CD4-positive, alpha-beta T cell (primary cell): ENCODE measurements around the gene XYLT1. TPM values are rescaled to one million over a fixed set of nuclear protein-coding genes. Genes with fewer than 3 reads are reported as not detected.

ENCODE experiments used
- ATAC-seq: fragments of 200-7000 bp; cut with Tn5 transposase; one replicate; pipeline ENCODE4 v1.10.0; 2022; ENCODE audit warnings: mild to moderate bottlenecking; ENCODE audit not compliant: poor library complexity
- CTCF ChIA-PET: fragments of 350-600 bp; sonication (Branson Sonifier 250); formaldehyde crosslinking; loops from one replicate; lab custom pipeline; 2021; ENCODE audit warnings: antibody characterized with exemption, inconsistent platforms; lab: Charles Lee
- POLR2A ChIA-PET: fragments of 350-600 bp; sonication (Branson Sonifier 250); formaldehyde crosslinking; loops from one replicate; lab custom pipeline; 2021; ENCODE audit warnings: antibody characterized with exemption, inconsistent platforms; lab: Charles Lee
- DNase-seq, 14 experiments: peaks; one replicate each; pipeline ENCODE4 v3.0.0-alpha.2; 2013 to 2020; ENCODE audit warnings: mixed read lengths in 2 of 14
- H3K27ac ChIP-seq, 2 donors: one replicate each; pipeline versions ENCODE4 v1.5.1 to v1.7.0; 2013; ENCODE audit warnings: low read length in 2 of 2, low read depth in 1 of 2, mild to moderate bottlenecking in 1 of 2
- H3K27me3 ChIP-seq, 2 experiments: 1 replicate in 1 of 2; 2 replicates in 1 of 2; pipeline versions ENCODE4 v1.6.1 to v1.7.0; 2013; ENCODE audit warnings: low read length in 2 of 2, control low read depth in 1 of 2, mild to moderate bottlenecking in 1 of 2, moderate library complexity in 1 of 2; ENCODE audit not compliant: insufficient read depth in 2 of 2, control insufficient read depth in 1 of 2
- H3K36me3 ChIP-seq: one replicate; pipeline ENCODE4 v1.6.1; 2013; ENCODE audit warnings: low read length, control low read depth; ENCODE audit not compliant: insufficient read depth
- H3K4me1 ChIP-seq: one replicate; pipeline ENCODE4 v1.6.1; 2013; ENCODE audit warnings: low read length, control low read depth; ENCODE audit not compliant: insufficient read depth
- H3K4me3 ChIP-seq: one replicate; pipeline ENCODE4 v1.5.1; 2013; ENCODE audit warnings: mild to moderate bottlenecking, low read length, moderate library complexity
- H3K9me3 ChIP-seq, 2 experiments: 1 replicate in 1 of 2; 2 replicates in 1 of 2; pipeline versions ENCODE4 v1.6.1 to v1.7.0; 2013; ENCODE audit warnings: low read length in 2 of 2, mild to moderate bottlenecking in 2 of 2, control low read depth in 1 of 2, moderate library complexity in 1 of 2; ENCODE audit not compliant: control insufficient read depth in 1 of 2, insufficient read depth in 1 of 2
- H3K27ac Mint-ChIP-seq: one replicate; pipeline ENCODE4 v1.8.0; 2020; ENCODE audit warnings: mixed read lengths
- H3K27me3 Mint-ChIP-seq: one replicate; pipeline ENCODE4 v1.8.0; 2021; ENCODE audit warnings: mixed read lengths
- H3K36me3 Mint-ChIP-seq: one replicate; pipeline ENCODE4 v1.8.0; 2021; ENCODE audit warnings: low read depth, mixed read lengths
- H3K4me1 Mint-ChIP-seq: one replicate; pipeline ENCODE4 v1.8.0; 2021; ENCODE audit warnings: low read depth, mixed read lengths
- H3K4me3 Mint-ChIP-seq: one replicate; pipeline ENCODE4 v1.8.0; 2020; ENCODE audit warnings: mild to moderate bottlenecking, mixed read lengths
- H3K9me3 Mint-ChIP-seq: one replicate; pipeline ENCODE4 v1.8.0; 2020; ENCODE audit warnings: mixed read lengths
- CTCF ChIP-seq: fragments of 200-600 bp; IDR thresholded peaks from one replicate; pipeline ENCODE4 v1.8.0; 2022; ENCODE audit warnings: antibody characterized with exemption, mild to moderate bottlenecking
- intact Hi-C, 2 experiments: fragments of 100-400 bp; cut with DNase I in 1 of 2; cut with micrococcal nuclease in 1 of 2; formaldehyde crosslinking; loops; one replicate each; pipeline versions ENCODE4 v1.15.1 to v1.9.0; 2023 to 2025; cut with DNase I, micrococcal nuclease
- total RNA-seq, 174 experiments: library from RNA in 2 of 174; stranded (reverse) in 2 of 174; gene quantifications; one replicate each; pipeline ENCODE4 v1.2.3 and lab custom pipeline; 2021 to 2026

Gene XYLT1
- total RNA-seq, 2 experiments from 2014 or later = 26.0 to 27.1 TPM

GRCh38 chr16:17237350-17237944 lies 233.3 kb downstream of the XYLT1 start:
- H3K36me3 Mint-ChIP-seq = peaks cover 6% of the 10 kb centered on the region
- no peak overlapping the region for H3K4me3 ChIP-seq
- ChIA-PET POLR2A (no interaction called here), CTCF (no interaction called here)
- peaks cover 39% of the 10 kb centered on the region for H3K4me1 Mint-ChIP-seq
- H3K9me3 Mint-ChIP-seq = no peaks in the 10 kb centered on the region
- H3K27me3 ChIP-seq = no peaks in the 10 kb centered on the region
- no peak for TF ChIP-seq CTCF
- ATAC-seq (no peak), DNase-seq (peak in 1 of 14 experiments; percentile 11)
- intact Hi-C loops = no loop called here
- no peaks in the 10 kb centered on the region for H3K27me3 Mint-ChIP-seq
- peaks cover 5% of the 10 kb centered on the region for H3K36me3 ChIP-seq
- no peaks in the 10 kb centered on the region for H3K9me3 ChIP-seq
- H3K4me3 Mint-ChIP-seq = peak overlapping the region; percentile 45
- peak overlapping the region in 1 of 2 donors; percentile 42 for H3K27ac ChIP-seq
- peaks cover 7% of the 10 kb centered on the region for H3K4me1 ChIP-seq
- peak overlapping the region; percentile 57 for H3K27ac Mint-ChIP-seq

- Mint-ChIP-seq H3K9me3 (no peaks in the 10 kb centered on the region), H3K27me3 (no peaks in the 10 kb centered on the region), H3K4me1 (peaks cover 37% of the 10 kb centered on the region), H3K4me3 (no peak overlapping the region), H3K36me3 (peaks cover 8% of the 10 kb centered on the region), H3K27ac (no peak overlapping the region)
- no peaks in the 10 kb centered on the region for H3K9me3 ChIP-seq
- H3K36me3 ChIP-seq = peaks cover 5% of the 10 kb centered on the region
- intact Hi-C loops = no loop called here
- POLR2A ChIA-PET = interaction anchor here (0.6 kb wide), 1 partner anchor 142 kb away, joined by 3 read pairs; no protein-coding TSS in a partner anchor
- H3K27ac ChIP-seq = no peak overlapping the region
- CTCF ChIA-PET = interaction anchor here (0.9 to 1.2 kb wide), 3 partner anchors 11 to 233 kb away, joined by 3 to 4 read pairs (median 4); no protein-coding TSS in a partner anchor
- ATAC-seq = no peak
- no peaks in the 10 kb centered on the region for H3K27me3 ChIP-seq
- peaks cover 7% of the 10 kb centered on the region for H3K4me1 ChIP-seq
- H3K4me3 ChIP-seq = no peak overlapping the region
- peak in 2 of 14 experiments; percentile 14 to 23 for DNase-seq
- no peak for TF ChIP-seq CTCF
Measured at GRCh38 chr16:17235147-17235815, 235.5 kb downstream of the XYLT1 start.

GRCh38 chr16:17233318-17234002 lies 237.3 kb downstream of the XYLT1 start:
- H3K27ac Mint-ChIP-seq = no peak overlapping the region
- H3K27ac ChIP-seq = no peak overlapping the region
- no peak for TF ChIP-seq CTCF
- H3K4me1 Mint-ChIP-seq = peaks cover 21% of the 10 kb centered on the region
- H3K27me3 Mint-ChIP-seq = no peaks in the 10 kb centered on the region
- ChIA-PET CTCF (no interaction called here), POLR2A (no interaction called here)
- H3K4me3 Mint-ChIP-seq = no peak overlapping the region
- peaks cover 8% of the 10 kb centered on the region for H3K36me3 Mint-ChIP-seq
- intact Hi-C loops = no loop called here
- H3K9me3 ChIP-seq = no peaks in the 10 kb centered on the region
- no peak for DNase-seq
- H3K27me3 ChIP-seq = no peaks in the 10 kb centered on the region
- peaks cover 5% of the 10 kb centered on the region for H3K36me3 ChIP-seq
- ATAC-seq = no peak
- H3K4me3 ChIP-seq = no peak overlapping the region
- H3K9me3 Mint-ChIP-seq = no peaks in the 10 kb centered on the region
- peaks cover 7% of the 10 kb centered on the region for H3K4me1 ChIP-seq
